Heart right ventricle (tissue), 16 donors: ENCODE measurements around the gene DEFB113. TPM values are rescaled to one million over a fixed set of nuclear protein-coding genes. Genes with fewer than 3 reads are reported as not detected.
"Not testable (repeated sequence)": the region's sequence is repeated elsewhere in the genome, so short reads cannot be mapped to it uniquely, and the experiment has no call there.

Source experiments
- ATAC-seq, 8 donors: fragments of 200-7000 bp; cut with Tn5 transposase; one replicate each; pipeline ENCODE4 v1.9.1; 2020; ENCODE audit warnings: mild to moderate bottlenecking in 8 of 8, moderate library complexity in 8 of 8, moderate number of reproducible peaks in 1 of 8
- DNase-seq, 2 donors: peaks; one replicate each; pipeline ENCODE4 v3.0.0-alpha.2; 2020
- H3K27ac ChIP-seq, 10 donors: fragments of 200-600 bp; sonication (generic) in 2 of 10; one replicate each; pipeline versions ENCODE4 v1.5.0 to v1.8.0; 2020 to 2022; ENCODE audit warnings: mild to moderate bottlenecking in 3 of 10
- H3K27me3 ChIP-seq, 7 donors: fragments of 200-600 bp; one replicate each; pipeline ENCODE4 v1.8.0; 2021 to 2022; ENCODE audit warnings: mild to moderate bottlenecking in 2 of 7
- H3K36me3 ChIP-seq, 9 donors: fragments of 200-600 bp; sonication (generic) in 1 of 9; one replicate each; pipeline versions ENCODE4 v1.5.0 to v1.8.0; 2020 to 2022; ENCODE audit warnings: mild to moderate bottlenecking in 2 of 9
- H3K4me1 ChIP-seq, 9 donors: fragments of 200-600 bp; sonication (generic) in 1 of 9; one replicate each; pipeline versions ENCODE4 v1.5.0 to v1.8.0; 2020 to 2022; ENCODE audit warnings: mild to moderate bottlenecking in 4 of 9
- H3K4me3 ChIP-seq, 10 donors: fragments of 200-600 bp; sonication (generic) in 2 of 10; one replicate each; pipeline versions ENCODE4 v1.5.0 to v1.8.0; 2020 to 2022; ENCODE audit warnings: mild to moderate bottlenecking in 7 of 10, moderate library complexity in 2 of 10
- H3K9me3 ChIP-seq, 11 donors: fragments of 200-600 bp in 10 of 11; sonication (generic) in 2 of 11; one replicate each; pipeline versions ENCODE4 v1.5.0 to v1.8.0; 2013 to 2022; ENCODE audit warnings: mild to moderate bottlenecking in 2 of 11, control low read depth in 1 of 11, moderate library complexity in 1 of 11
- CTCF ChIP-seq, 9 donors: fragments of 200-600 bp; sonication (generic) in 2 of 9; IDR thresholded peaks; one replicate each; pipeline versions ENCODE4 v1.5.0 to v1.8.0; 2021 to 2022; ENCODE audit warnings: antibody characterized with exemption in 9 of 9, mild to moderate bottlenecking in 5 of 9, moderate library complexity in 1 of 9
- WGBS, 2 donors: extraction: QIAGEN DNeasy Blood & Tissue Kit; methylation state at CpG; one replicate each; pipeline ENCODE4 v1.1.7; 2013; ENCODE audit warnings: inconsistent platforms in 1 of 2; 5-methylcytosine and 5-hydroxymethylcytosine counted together
- intact Hi-C, 10 donors: fragments of 100-400 bp; cut with DNase I; formaldehyde crosslinking; loops; one replicate each; pipeline versions ENCODE4 v1.11.1 to v1.14.2; 2022
- polyA plus RNA-seq, 2 donors: library from polyadenylated mRNA; stranded (reverse); fragments of 200-250 nt; gene quantifications; one replicate each; pipeline ENCODE4 v1.2.3, GENCODE V29; 2013
- total RNA-seq, 10 donors: library from RNA; stranded (reverse); fragmentation: NEBNext Ultra II Directional in 3 of 10; extraction: Animal tissue kit (Norgen Biotek cat#: 25700) in 3 of 10; gene quantifications; one replicate each; pipeline versions ENCODE4 v1.2.1 to v1.2.4, GENCODE V29; 2021 to 2023
- donor health status: Arrhythmogenic right ventricular cardiomyopathy.
- donor health status: ischemic (EF 13 %, LVEDD 7.1; RV severe dilation, severe dysfunction).
- donor health status: healthy with polysubstance abuse.
- donor health status: DM: no; HTN: yes; CAD: no.
- donor health status: DM: no; HTN: no; CAD: no.
- donor health status: ischemic (EF 25% LVEDD 6.9; RV normal size, moderate dysfunction).
- donor health status: ischemic (EF 25% LVEDD 5.7; RV mildly dilated, moderate dysfunction).
- donor health status: healthy.
- donor health status: DM: yes; HTN: yes; CAD: no.
- donor health status: Ischemic cardiomyopathy.
- donor health status: ischemic (EF 35%, LVEDD 5.7; RV mildly dilated, moderate dysfunction).
- donor health status: nonischemic (EF 11% LVEDD 7.7; RV severe dilation, severe dysfunction).
- donor health status: DM: yes; HTN: yes; CAD: no.
- donor health status: PGD.
- donor health status: ischemic (EF 29% LVEDD 5.4; RV normal size, mild dysfunction).
- donor health status: nonischemic (EF 23%, LVEDD 6.1; RV moderate dilation, normal function).

DEFB113 gene
- total and polyA plus RNA-seq, 12 donors = not detected

DNA sequence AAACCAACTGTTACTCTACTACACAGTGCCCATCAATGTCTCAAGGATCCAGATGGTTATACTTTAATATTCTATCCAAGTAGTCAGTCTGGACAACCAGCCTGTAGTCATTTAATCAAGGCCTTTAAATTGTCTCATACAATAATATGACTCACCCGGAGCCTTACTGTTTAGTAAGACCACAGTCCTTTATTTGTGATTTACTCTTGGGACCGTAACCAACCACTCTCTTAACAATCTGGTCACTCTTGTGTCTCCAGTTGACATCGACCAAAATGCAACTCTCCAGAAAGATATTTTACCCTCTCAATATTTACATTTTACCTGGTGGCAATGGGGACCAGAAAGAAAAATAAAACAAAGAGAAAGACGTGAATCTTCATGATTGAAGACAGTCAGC lies 20.4 kb downstream of the DEFB113 start:
- WGBS, 2 donors = 81 to 85% methylated on average over 4 of the region's 4 CpGs
- ATAC-seq = no peak
- intact Hi-C loops = no loop called here
- no peak for DNase-seq
- no peaks in the 10 kb centered on the region for H3K27me3 ChIP-seq
- H3K36me3 ChIP-seq = no peaks in the 10 kb centered on the region
- no peak overlapping the region for H3K4me3 ChIP-seq
- TF ChIP-seq CTCF (IDR thresholded peaks at IDR 0.05) = no peak
- H3K27ac ChIP-seq = no peak overlapping the region
- no peaks in the 10 kb centered on the region for H3K4me1 ChIP-seq
- H3K9me3 ChIP-seq = peaks cover 0 to 8% (median 1%) of the 10 kb centered on the region in 11 donors

- H3K4me3 ChIP-seq = no peak overlapping the region
- no peak for ATAC-seq
- H3K27ac ChIP-seq = no peak overlapping the region
- H3K4me1 ChIP-seq = no peaks in the 10 kb centered on the region
- TF ChIP-seq CTCF (IDR thresholded peaks at IDR 0.05) = no peak
- intact Hi-C loops = no loop called here
- no peaks in the 10 kb centered on the region for H3K36me3 ChIP-seq
- H3K27me3 ChIP-seq = no peaks in the 10 kb centered on the region
- peaks cover 0 to 12% (median 4%) of the 10 kb centered on the region in 11 donors for H3K9me3 ChIP-seq
- no peak for DNase-seq
- 63 to 81% methylated on average over 2 of the region's 2 CpGs for WGBS, 2 donors
Observed at GRCh38 chr6:49946835-49947234, 22.6 kb downstream of the DEFB113 start.

DNA sequence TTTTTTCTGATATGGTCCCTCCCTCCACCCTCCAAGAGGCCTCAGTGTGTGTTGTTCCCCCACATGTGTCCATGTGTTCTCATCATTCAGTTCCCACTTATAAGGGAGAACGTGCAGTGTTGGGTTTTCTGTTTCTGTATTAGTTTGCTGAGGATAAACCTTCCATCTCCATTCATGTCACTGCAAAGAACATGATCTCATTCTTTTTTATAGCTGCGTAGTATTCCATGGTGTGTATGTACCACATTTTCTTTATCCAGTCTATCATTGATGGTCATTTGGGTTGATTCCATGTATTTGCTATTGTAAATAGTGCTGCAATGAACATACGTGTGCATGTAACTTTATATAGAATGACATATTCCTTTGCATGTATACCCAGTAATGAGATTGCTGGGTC lies 25.4 kb downstream of the DEFB113 start:
- peaks cover 0 to 12% (median 4%) of the 10 kb centered on the region in 11 donors for H3K9me3 ChIP-seq
- H3K4me3 ChIP-seq, H3K27me3 ChIP-seq, H3K4me1 ChIP-seq, DNase-seq, H3K36me3 ChIP-seq, H3K27ac ChIP-seq, intact Hi-C loops, ATAC-seq: not testable (repeated sequence)
- WGBS, 2 donors = 84 to 90% methylated on average over 3 of the region's 3 CpGs

DNA sequence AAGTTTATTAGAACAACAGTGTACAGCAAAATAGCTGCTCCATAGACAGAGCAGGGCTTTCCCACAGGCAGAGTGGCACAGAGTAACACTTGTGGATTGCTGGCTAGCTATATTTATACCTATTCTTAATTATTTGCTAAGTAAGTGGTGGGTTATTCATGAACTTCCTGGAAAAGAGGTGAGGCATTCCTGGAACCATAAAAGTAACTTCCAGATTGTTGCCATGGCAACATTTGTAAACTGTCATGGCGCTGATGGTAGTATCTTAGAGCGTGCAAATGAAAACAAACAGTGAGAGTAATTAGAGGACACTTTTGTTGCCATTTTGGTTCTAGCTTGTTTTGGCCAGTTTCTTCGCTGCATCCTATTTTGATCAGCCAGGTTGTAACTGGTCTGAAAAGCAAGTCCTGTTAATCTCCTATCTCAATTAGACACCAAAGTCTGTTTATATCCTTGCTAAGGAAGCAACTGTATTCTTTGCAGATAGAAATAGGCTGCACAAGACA lies 29.4 kb downstream of the DEFB113 start:
- Histone ChIP-seq H3K4me3 (no peak overlapping the region), H3K4me1 (no peaks in the 10 kb centered on the region), H3K27ac (no peak overlapping the region), H3K9me3 (peaks cover 0 to 12% (median 4%) of the 10 kb centered on the region in 11 donors), H3K27me3 (peaks cover 0 to 4% (median 0%) of the 10 kb centered on the region in 7 donors), H3K36me3 (no peaks in the 10 kb centered on the region)
- 21 to 54% methylated on average over 3 of the region's 3 CpGs for WGBS, 2 donors
- no peak for TF ChIP-seq CTCF (IDR thresholded peaks at IDR 0.05)
- ATAC-seq = peak in 7 of 8 donors; percentile 58 to 97 (median 74)
- intact Hi-C loops = no loop called here
- peak in 1 of 2 donors; percentile 5 for DNase-seq

DNA sequence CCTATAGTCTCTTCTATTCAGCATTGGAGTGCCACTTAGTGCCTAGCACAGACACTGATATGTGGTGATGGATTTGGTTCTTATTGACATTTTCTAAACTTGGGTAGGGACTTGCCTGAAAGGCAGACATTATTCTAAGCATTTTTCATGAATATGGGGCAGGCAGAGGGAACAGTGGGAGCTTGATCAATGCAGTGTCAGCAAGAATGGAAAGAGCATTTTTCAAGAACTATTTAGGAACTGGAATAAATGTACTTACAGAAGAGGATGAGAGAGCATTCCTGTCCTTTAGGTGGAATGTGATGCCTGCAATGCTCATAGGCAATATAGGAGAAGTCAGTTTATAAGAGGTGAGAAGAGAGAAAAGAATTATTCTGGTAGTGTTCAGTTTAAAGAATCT lies 31.6 kb downstream of the DEFB113 start:
- ATAC-seq = no peak
- H3K4me1 ChIP-seq = no peaks in the 10 kb centered on the region
- H3K9me3 ChIP-seq = no peaks in the 10 kb centered on the region
- no peaks in the 10 kb centered on the region for H3K36me3 ChIP-seq
- peaks cover 0 to 5% (median 0%) of the 10 kb centered on the region in 7 donors for H3K27me3 ChIP-seq
- DNase-seq = no peak
- no peak overlapping the region for H3K27ac ChIP-seq
- no peak overlapping the region for H3K4me3 ChIP-seq
- intact Hi-C loops = no loop called here
- TF ChIP-seq CTCF (IDR thresholded peaks at IDR 0.05) = no peak
